AG20443 (cell line): ENCODE data around the gene HERC3.

Experiments used
- DNase-seq: peaks from one replicate; pipeline ENCODE4 v3.0.0; 2012; ENCODE audit warnings: low spot score, mixed read lengths

The HERC3 gene

GRCh38 chr4:88591787-88592599 is at the start of gene HERC3:
HERC3 (plus strand) TSS chr4:88592480; CDS start chr4:88605824, 13,344 bp downstream.
- peak; percentile 97 for DNase-seq

GRCh38 chr4:88549815-88550214 is 42.5 kb upstream of the HERC3 start:
- no peak for DNase-seq

- DNase-seq = no peak
These were observed 24.7 kb upstream of the HERC3 start for GRCh38 chr4:88567591-88567990.

GRCh38 chr4:88570001-88570400 is 22.3 kb upstream of the HERC3 start:
- peak; percentile 29 for DNase-seq

GRCh38 chr4:88573276-88573980 is 18.9 kb upstream of the HERC3 start:
- peak; percentile 7 for DNase-seq

- DNase-seq = peak; percentile 28
These were observed 18.3 kb upstream of the HERC3 start for GRCh38 chr4:88573995-88574394.

- no peak for DNase-seq
These were observed 17.1 kb upstream of the HERC3 start for GRCh38 chr4:88575186-88575585.

- DNase-seq = no peak
These were observed 9.8 kb upstream of the HERC3 start for GRCh38 chr4:88582493-88582892.

- no peak for DNase-seq
These were observed 8.4 kb upstream of the HERC3 start for GRCh38 chr4:88583631-88584470.

- DNase-seq = no peak
These were observed 7.8 kb upstream of the HERC3 start for GRCh38 chr4:88584471-88584900.

- DNase-seq = no peak
These were observed 6.4 kb upstream of the HERC3 start for GRCh38 chr4:88585917-88586316.

GRCh38 chr4:88587306-88587705 is 5.0 kb upstream of the HERC3 start:
- no peak for DNase-seq

- DNase-seq = peak; percentile 96
These were observed 544 bp downstream of the HERC3 start for GRCh38 chr4:88592600-88593448.

GRCh38 chr4:88597970-88598660 is 5.8 kb downstream of the HERC3 start:
- DNase-seq = no peak

GRCh38 chr4:88599298-88599697 is 7.0 kb downstream of the HERC3 start:
- DNase-seq = peak; percentile 24

- DNase-seq = peak; percentile 10
These were observed 7.4 kb downstream of the HERC3 start for GRCh38 chr4:88599714-88600113.

GRCh38 chr4:88600176-88600838 is 8.0 kb downstream of the HERC3 start:
- peak; percentile 40 for DNase-seq

GRCh38 chr4:88604978-88605678 is 12.8 kb downstream of the HERC3 start:
- DNase-seq = no peak

GRCh38 chr4:88605736-88606135 is 13.5 kb downstream of the HERC3 start:
- no peak for DNase-seq

- no peak for DNase-seq
These were observed 14.6 kb downstream of the HERC3 start for GRCh38 chr4:88606832-88607231.
